ENCODE measurements around the gene TP53I13.

DNA sequence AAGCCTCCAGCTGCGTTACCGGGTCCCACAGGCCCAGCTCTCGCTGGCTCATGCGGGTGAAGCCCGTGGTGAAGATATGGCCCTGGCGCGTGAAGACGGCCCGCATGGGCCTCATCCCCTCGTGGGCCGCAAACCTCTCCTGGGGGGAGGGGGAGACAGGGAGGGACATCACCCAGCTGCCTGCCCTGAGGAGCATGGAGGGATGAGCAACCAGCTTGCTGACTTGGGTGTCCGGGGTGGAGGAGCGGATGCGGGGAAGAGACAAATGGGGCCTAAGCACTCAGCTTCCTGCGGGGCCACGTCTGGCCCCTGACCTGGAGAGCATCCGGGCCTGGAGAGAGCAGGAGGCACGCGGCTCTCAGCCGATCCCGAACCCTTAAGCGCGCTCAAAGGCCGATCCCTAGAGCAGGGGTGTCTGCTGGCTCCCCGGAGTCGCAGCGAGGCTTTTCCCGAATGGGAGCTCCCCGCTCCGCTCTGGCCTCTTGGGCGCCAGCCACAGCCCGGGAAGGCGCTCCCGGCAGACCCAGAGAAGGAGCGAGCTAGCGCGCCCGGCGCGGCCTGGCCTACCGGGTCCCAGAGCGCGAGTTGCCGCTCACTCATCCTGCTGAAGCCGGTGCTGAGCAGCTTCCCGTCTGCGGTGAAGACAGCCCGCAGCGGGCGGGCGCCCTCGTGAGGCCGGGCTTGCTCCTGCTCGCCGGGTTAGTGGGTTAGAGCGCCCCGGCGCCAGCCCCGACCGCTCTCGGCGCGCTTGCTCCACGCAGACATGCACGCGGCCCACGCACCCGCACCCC is 49.2 kb downstream of the TP53I13 start:
- TF ChIP-seq, protein P1, sequence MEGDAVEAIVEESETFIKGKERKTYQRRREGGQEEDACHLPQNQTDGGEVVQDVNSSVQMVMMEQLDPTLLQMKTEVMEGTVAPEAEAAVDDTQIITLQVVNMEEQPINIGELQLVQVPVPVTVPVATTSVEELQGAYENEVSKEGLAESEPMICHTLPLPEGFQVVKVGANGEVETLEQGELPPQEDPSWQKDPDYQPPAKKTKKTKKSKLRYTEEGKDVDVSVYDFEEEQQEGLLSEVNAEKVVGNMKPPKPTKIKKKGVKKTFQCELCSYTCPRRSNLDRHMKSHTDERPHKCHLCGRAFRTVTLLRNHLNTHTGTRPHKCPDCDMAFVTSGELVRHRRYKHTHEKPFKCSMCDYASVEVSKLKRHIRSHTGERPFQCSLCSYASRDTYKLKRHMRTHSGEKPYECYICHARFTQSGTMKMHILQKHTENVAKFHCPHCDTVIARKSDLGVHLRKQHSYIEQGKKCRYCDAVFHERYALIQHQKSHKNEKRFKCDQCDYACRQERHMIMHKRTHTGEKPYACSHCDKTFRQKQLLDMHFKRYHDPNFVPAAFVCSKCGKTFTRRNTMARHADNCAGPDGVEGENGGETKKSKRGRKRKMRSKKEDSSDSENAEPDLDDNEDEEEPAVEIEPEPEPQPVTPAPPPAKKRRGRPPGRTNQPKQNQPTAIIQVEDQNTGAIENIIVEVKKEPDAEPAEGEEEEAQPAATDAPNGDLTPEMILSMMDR (IDR thresholded peaks at IDR 0.05; ENCODE audit: low read depth, low read length) = peak; percentile 83
- TF ChIP-seq EZH2phosphoT487 (IDR thresholded peaks at IDR 0.05; ENCODE audit: low read depth) = no peak

All from OCI-LY3 (cell line).